Measurements from ENCODE around the gene MID1IP1. TPM values are rescaled to one million over a fixed set of nuclear protein-coding genes. Genes with fewer than 3 reads are reported as not detected.

MID1IP1 gene
- total and polyA plus RNA-seq, 10 of the 15 experiments (the other 5 are each of a cell fraction or from before 2014, with no cell fraction given) = 0.21 to 62.2 (median 14.6) TPM

DNA sequence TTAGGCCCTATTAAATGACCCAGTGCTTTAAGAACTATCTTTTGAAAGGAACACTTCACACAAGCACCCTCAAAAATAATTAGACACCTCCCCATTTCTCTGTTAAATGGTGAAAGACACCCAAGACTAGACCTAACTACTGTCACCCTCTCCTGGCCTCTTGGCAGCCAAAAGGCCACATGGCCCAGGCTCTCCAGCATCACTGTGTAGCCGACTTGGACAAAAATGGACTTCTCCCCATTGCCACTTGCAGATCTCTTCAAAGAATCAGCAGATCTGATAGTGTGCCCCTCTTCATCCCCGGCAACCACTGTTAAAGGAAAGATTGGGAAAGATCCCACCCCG is 2.0 kb downstream of the MID1IP1 start (continued):
- no peak for TF ChIP-seq ZNF217 (IDR thresholded peaks at IDR 0.05)
- TF ChIP-seq TBL1XR1 (IDR thresholded peaks at IDR 0.05; ENCODE audit: low read depth, low read length) = no peak
- no peak for TF ChIP-seq POLR2AphosphoS2 (IDR thresholded peaks at IDR 0.05; ENCODE audit: low read depth, low read length)
- TF ChIP-seq KLF5 (IDR thresholded peaks at IDR 0.05; ENCODE audit: partially characterized antibody) = no peak
- no peak for TF ChIP-seq NFXL1 (IDR thresholded peaks at IDR 0.05; ENCODE audit: borderline replicate concordance)
- TF ChIP-seq, protein P1, sequence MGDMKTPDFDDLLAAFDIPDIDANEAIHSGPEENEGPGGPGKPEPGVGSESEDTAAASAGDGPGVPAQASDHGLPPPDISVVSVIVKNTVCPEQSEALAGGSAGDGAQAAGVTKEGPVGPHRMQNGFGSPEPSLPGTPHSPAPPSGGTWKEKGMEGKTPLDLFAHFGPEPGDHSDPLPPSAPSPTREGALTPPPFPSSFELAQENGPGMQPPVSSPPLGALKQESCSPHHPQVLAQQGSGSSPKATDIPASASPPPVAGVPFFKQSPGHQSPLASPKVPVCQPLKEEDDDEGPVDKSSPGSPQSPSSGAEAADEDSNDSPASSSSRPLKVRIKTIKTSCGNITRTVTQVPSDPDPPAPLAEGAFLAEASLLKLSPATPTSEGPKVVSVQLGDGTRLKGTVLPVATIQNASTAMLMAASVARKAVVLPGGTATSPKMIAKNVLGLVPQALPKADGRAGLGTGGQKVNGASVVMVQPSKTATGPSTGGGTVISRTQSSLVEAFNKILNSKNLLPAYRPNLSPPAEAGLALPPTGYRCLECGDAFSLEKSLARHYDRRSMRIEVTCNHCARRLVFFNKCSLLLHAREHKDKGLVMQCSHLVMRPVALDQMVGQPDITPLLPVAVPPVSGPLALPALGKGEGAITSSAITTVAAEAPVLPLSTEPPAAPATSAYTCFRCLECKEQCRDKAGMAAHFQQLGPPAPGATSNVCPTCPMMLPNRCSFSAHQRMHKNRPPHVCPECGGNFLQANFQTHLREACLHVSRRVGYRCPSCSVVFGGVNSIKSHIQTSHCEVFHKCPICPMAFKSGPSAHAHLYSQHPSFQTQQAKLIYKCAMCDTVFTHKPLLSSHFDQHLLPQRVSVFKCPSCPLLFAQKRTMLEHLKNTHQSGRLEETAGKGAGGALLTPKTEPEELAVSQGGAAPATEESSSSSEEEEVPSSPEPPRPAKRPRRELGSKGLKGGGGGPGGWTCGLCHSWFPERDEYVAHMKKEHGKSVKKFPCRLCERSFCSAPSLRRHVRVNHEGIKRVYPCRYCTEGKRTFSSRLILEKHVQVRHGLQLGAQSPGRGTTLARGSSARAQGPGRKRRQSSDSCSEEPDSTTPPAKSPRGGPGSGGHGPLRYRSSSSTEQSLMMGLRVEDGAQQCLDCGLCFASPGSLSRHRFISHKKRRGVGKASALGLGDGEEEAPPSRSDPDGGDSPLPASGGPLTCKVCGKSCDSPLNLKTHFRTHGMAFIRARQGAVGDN (IDR thresholded peaks at IDR 0.05) = no peak
- no peak for TF ChIP-seq CHD2 (IDR thresholded peaks at IDR 0.05; ENCODE audit: borderline replicate concordance, low read depth, low read length)
- no peak for TF ChIP-seq NR2C2 (IDR thresholded peaks at IDR 0.05; ENCODE audit: borderline replicate concordance, control insufficient read depth, insufficient read length, low read depth)
- TF ChIP-seq TAF1 (IDR thresholded peaks at IDR 0.05; ENCODE audit: borderline replicate concordance, low read depth, low read length) = no peak
- no peak for TF ChIP-seq TCF12 (IDR thresholded peaks at IDR 0.05; ENCODE audit: low read depth, low read length)
- TF ChIP-seq NR2C1 (IDR thresholded peaks at IDR 0.05) = no peak
- no peak for TF ChIP-seq YY1 (IDR thresholded peaks at IDR 0.05; ENCODE audit: low read depth, low read length)
- TF ChIP-seq BMI1 (IDR thresholded peaks at IDR 0.05; ENCODE audit: borderline replicate concordance) = no peak
